CD4-positive, alpha-beta T cell treated with Interleukin-17A for 1 hour (primary cell): Measurements from ENCODE around the gene GPR26.

ENCODE experiments used
- DNase-seq: peaks from one replicate; pipeline ENCODE4 v3.0.0-alpha.2; 2020

GPR26 gene, protein sequence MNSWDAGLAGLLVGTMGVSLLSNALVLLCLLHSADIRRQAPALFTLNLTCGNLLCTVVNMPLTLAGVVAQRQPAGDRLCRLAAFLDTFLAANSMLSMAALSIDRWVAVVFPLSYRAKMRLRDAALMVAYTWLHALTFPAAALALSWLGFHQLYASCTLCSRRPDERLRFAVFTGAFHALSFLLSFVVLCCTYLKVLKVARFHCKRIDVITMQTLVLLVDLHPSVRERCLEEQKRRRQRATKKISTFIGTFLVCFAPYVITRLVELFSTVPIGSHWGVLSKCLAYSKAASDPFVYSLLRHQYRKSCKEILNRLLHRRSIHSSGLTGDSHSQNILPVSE

DNA sequence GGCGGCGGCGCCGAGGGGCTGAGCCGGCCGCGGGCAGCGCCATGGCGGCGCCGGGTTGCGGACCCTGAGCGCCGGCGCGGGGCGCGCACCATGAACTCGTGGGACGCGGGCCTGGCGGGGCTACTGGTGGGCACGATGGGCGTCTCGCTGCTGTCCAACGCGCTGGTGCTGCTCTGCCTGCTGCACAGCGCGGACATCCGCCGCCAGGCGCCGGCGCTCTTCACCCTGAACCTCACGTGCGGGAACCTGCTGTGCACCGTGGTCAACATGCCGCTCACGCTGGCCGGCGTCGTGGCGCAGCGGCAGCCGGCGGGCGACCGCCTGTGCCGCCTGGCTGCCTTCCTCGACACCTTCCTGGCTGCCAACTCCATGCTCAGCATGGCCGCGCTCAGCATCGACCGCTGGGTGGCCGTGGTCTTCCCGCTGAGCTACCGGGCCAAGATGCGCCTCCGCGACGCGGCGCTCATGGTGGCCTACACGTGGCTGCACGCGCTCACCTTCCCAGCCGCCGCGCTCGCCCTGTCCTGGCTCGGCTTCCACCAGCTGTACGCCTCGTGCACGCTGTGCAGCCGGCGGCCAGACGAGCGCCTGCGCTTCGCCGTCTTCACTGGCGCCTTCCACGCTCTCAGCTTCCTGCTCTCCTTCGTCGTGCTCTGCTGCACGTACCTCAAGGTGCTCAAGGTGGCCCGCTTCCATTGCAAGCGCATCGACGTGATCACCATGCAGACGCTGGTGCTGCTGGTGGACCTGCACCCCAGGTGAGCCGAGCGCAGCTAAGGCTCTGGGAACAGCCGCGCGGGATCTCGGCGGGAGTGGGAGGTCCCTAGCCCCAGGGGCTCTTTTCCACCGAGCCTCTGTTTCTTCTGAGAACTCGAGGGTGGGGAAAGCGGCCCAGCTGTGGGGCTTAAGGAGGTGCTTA, at the start of gene GPR26:
GPR26 (plus strand) TSS at position 38 of the 919 bp plus-strand sequence; CDS start at position 91, 53 bp downstream.
- no peak for DNase-seq

DNA sequence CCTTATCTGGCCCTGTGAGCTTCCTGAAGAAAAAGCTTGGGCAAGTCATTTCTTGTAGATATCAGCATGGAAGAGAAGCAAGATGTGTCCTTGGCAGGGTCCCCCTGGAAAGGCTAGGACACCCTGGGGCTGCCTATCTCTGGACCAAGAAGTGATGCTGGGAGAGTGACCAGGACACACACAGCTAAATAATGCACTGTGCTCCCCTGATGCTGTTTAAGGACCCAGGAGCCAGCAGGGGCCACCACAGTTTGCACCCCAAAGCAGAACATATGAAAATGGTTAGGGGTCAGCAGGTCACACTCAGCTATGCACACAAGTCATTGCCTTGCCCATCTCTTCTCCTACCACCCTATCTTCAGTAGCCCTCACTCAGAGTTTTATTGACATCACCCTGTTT, 47.9 kb upstream of the GPR26 start:
- DNase-seq = no peak

DNA sequence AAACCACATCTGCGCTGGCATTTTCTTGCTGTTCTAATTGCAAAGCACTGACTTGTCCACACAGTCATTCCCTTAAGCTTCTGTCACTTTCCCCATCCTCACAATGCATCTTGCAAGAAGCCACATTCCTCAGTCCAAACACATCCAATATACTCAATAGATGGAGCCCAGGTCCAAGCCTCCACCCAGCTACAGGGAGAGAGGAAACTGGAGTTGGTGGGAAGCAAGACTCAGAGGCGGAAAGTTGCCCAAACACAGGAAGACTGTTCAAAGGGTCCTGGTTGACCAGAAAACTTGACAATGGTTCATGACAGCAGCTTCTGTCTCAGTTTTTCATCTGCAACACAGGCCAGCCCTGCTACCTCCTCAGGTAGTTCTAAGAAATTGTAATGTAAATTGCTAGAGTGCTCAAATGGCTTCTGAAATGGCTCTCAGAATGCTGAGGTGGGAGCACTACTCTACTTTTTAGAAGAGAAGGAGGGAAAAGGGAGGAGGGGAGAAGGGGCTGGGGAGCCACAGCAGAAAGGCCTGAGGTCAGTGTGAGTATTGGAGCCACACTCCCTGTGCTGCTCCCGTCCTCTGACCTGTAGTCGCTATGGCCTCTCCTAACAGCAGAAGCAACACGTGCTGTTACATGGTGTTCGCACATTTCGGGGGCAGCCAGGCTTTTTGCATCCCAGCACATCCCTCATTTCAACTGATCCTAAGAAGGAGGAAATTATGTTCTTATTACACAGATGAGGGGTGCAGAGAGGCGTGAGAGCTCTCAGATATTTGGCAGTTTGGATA, 46.9 kb upstream of the GPR26 start:
- no peak for DNase-seq

DNA sequence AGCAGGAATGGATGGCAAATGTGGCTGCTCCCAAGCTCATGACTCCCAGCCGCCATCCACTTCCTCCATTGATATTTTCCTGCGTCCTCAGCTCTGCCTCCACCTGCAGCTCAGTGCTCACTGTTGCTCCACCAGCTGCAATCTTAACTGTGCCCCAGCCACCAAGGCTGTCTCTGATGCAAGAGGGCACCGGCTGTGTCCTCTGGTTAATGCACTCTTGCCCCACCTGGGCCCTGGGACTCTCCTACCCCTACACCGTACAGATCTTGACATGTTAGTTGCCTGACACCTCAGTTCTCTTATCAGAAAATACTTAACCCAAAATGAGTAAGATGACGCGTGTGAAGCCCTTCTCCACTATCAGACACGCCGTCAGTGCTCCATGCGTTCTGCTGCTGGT, 45.5 kb upstream of the GPR26 start:
- no peak for DNase-seq

DNA sequence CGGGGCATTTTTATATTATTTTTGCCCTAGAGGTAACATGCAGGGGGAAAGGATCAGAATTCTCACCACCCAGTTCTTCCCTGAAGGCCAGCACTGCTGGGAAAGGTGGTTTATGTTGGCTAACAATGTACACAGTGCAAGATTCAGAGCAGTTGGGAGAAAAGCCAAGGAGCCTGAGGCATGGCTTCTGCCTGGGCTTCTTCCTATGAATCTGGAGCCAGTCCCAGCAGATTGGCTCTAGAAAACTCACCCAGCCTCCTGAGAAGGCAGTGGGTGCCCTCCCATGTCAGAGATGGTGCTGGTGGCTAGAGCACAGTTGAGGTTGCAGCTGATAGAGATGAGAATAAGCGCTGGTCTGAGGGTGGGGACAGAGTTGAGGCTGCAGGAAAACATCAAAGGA, 44.7 kb upstream of the GPR26 start:
- no peak for DNase-seq

DNA sequence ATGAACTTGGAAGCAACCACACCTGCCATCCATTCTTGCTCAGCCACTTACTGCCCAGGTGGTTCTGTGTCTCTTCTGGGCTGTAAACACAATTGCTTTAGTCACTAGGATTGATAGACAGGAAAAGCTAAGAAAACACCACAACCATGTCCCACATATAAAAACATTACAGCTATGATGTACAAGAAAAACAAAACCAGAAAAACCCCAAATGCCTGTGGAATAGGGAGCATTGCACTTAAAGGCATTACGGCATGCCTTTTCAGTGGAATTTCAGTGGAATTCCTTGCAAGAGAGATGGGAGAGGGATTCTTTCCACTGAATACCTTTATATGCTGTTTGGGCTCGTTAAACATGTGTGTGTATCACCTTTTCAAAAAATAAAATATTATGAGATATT, 44.2 kb upstream of the GPR26 start:
- DNase-seq = no peak

DNA sequence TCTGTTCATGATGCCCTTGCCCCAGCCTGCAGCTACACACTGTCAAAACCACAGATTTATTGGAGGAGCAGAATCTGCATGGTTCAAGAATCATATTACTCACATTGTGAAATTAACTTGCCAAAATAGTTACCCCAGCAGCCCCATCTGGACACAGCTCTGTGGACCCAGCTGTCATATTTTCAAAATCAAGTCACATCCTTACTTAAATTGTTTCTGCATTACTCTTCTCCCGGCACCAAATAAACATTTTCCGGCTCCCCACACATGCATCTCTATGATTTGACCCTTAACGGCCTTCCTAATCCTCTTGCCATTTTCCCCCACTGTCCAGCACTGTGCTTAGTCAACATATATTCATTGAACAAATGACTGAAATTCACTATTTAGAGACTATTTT, 43.8 kb upstream of the GPR26 start:
- no peak for DNase-seq

DNA sequence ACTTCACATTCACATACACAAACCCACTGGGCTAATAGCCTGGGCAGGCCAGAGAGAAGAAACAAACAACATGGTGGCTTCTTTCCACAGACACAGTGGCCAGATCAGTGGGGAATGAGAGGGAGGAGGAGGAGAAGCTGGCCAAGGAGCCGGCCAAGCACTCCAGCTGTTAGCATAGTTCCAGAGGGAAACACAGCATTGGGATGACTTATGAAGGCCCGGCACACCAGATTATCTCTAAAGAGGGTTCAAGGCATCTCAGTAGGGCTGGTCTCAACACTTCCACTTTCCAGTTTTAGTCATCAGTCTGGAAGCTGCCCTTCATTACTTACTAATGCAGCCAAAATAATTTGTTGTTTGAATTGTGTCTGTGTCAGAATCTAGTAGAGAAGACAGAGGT, 42.1 kb upstream of the GPR26 start:
- DNase-seq = no peak

DNA sequence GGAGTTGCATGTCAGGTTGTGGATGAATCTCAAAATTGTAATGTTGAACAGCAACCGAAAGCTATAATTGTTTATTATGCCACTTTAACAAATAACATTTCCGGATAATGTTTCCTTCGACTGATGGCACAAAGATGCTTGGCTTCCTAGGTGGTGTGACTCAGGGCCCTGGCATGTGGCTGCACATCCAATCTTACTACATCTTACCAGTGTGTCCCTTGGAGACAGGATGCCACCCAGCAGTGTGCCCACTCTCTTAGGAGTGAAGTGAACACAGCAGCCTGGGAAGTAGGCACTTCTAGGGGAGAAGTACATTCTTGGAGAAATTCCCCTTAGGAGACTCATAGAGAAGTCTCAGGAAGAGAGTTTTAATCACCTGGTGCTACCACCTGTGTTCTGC, 33.0 kb upstream of the GPR26 start:
- no peak for DNase-seq

DNA sequence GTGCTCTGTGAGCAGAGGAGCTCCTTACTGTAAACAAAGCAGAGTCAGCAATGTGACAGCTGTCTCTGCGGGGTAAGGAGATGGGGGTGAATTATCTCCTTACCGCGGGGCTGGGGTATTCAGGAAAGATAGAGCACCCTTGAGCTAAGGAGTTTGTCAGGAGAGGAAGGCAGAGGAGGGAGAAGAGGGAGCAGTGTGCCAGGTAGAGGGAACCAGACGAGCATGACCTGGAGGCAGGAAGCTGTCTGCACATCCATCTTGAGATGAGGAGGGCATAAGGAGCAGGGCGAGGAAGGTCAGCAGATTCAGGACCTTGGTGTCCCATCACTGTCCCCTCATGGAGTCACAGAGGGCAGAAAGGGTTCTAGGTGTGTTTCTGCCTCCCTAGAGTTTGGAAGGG, 32.5 kb upstream of the GPR26 start:
- no peak for DNase-seq

DNA sequence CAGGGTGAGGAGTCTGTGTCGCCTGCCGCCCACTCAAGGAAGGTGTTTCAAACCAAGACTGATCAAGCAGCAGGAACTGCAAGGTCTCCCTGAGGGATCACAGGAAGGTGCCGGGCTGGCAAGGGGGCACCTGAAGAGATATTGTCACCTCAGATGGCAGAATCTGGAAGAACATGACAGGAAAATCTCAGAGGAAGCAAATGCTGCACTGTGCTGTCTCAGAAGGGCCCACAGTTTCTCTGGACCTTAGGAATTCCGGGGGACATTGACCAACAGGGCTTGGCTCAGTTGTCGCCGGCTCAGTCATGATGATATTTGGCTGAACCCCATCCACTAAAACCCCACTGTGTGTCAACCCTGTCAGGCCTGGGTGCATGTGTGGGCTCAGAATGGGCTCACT, 31.9 kb upstream of the GPR26 start:
- DNase-seq = no peak

DNA sequence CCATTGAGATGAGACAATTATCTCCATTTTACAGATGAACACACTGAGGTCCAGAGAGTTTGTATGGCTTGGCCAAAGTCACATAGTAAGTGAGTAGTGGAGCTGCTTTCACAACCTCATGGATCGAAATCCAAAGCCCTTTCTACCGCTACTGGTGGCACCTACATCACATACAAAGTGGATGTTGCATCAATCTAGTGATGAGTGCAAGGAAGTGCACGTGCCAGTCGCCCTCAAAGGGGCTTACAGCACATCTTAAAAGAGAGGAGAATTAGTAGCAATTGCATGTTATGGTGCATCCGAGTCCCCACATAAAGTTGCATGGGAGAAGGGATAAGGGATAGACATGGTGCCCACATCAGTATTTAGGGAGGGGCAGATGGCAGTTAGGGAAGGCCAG, 31.0 kb upstream of the GPR26 start:
- no peak for DNase-seq

DNA sequence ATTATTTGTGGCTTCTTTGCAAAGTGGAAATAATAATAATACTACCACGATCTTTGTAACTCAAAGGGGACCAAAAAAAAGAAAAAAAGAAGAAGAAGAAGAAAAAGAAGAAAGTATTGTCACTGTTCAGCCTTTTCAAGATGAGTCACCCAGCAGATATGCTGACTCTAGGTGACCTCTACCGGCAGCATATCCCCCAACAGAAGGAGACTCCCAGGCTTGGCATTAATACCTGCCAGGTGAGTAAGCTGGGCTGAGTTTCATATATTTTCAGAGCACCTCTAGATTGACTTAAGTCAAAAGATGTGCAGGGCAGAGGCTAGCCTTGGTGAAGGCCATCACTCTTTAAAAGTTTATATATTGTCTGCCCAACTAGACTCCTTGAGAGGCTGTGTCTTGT, 30.4 kb upstream of the GPR26 start:
- no peak for DNase-seq

DNA sequence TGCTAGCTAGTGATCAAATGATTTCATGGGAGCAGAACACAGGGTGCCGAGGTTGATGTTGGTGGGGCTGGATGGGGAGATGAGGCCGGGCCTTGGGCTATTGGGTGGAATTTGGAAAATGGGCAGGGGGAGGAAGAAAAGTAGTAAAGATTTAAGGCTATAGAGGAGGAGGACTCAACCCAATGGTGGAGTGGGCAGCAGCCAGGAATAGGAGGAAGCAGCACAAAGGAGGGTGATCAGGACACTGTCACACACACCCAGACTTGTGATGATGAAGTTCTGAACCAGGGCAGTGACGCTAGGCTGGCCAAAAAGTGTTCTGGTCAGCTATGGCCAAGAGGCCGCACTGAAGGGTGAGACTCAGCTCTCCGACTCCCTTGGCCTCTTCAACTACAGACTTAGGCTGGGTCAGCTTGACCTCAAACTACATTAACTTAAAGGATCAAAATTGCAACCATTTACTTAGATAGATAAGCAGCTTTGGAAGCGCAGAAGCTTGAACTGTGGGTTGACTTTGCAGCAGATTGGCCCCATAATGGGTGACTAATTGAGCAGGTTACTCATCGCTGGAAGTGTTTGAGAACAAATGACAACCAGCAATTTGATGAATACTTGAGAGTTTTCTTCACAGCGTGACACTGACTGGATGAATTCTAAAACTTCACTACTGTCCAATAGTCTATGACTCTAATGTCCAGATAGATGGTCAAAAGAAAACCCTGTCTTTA, 29.4 kb upstream of the GPR26 start:
- DNase-seq = no peak

DNA sequence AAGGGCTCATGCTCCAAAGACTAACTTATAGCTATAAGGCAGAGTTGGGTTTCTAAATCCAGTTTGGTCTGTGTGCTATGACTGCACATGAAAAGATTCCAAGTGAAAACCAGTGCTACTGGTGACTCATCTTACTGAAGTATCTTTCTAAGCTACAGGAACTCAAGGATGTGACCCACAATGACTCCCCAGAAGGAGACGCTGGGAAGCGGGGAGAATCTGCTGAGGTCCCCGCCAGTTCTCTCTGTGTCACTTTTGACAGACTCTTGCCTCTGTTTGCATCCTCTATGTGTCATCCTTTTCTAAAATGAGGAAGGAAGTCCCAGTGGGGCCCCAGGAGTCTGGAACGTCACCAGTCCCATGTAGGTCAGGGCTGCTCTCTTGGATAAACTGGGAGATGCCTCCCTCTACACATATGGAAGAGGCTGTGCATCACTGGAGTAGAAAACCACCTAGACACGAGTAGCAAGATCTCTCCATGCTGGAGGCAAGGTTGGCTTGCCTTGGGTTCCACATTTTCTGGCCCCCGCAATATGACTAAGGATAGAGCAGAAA, 28.8 kb upstream of the GPR26 start:
- no peak for DNase-seq

DNA sequence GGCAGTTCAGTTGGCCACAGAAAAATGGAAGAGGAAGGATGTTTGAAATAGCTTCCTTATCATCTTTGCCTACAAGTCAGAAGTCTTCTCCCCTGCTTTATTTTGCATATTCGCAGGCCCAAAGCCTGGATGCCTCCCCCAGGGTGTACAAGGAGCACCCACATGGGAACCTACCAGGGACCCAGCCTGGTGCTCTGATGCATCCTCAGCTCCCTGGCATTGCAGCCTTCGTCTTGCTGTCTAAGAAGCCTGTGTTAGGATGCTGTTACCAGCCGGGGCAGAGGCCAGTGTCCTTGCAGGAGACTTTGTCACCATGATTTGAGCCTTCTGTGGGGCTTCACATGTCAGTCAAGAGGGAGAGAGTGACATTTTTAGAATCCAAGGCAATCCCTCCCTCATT, 27.0 kb upstream of the GPR26 start:
- no peak for DNase-seq

DNA sequence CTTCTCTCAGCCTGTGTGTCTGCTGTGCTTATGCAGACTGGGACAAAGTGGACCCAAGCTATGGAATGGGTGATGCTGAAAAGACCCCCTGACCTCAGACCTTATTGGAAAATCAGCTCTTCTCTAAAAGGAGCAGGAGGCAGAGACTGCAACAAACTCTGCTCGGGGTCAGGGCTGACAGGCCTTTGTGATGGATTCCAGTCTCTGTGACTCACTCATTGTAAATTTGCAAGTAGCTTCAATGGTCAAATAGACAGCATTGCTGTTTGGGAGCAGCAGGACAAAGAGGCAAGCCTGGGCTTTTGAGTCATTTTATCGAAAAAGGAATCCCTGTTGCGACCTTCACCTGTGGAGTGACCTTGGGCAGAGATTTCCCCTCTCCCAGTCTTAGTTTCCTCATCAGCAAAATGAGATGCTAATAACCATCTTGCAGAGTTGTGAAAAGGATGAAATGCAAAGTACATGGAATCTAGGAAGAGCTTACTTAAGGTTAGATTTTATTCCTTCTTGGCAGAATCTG, 26.1 kb upstream of the GPR26 start:
- no peak for DNase-seq

DNA sequence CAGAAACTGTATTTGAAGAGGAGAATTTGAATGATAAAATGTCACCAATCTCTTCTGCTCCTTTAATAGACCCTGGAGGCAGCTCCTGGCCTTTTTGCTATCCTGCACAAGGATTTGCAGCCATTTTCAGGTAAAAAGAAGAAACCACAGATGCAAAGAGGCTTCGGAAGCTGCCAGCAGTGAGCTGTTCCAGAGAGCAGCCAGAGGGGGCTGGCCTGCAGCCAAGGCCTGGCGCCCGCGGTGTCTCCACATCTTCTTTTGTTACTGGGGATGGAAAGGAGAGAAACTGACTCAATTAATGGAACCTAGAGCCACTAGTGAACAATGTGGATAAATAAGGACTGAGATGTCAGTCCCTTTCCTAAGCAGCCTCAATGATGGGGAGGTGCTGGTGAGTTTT, 23.9 kb upstream of the GPR26 start:
- DNase-seq = no peak

DNA sequence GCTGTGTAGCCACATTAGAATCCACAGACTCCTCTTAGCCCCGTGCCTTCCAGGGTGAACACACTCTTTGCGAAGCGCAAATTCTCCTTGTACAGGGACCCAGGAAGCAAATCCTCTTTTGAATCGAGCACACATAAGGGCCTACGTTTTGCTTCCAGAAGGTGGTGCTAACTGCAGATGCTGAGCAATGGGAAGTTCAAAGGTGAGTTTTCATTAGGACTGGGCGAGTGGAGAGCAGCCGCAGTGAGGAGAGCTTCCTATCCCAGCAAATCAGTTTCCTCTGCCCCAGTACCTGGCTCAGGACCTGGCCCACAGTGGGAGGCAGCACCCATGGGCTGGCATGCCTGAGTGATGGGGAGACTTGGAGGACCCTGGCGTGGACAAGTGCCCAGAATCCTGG, 23.5 kb upstream of the GPR26 start:
- DNase-seq = no peak

DNA sequence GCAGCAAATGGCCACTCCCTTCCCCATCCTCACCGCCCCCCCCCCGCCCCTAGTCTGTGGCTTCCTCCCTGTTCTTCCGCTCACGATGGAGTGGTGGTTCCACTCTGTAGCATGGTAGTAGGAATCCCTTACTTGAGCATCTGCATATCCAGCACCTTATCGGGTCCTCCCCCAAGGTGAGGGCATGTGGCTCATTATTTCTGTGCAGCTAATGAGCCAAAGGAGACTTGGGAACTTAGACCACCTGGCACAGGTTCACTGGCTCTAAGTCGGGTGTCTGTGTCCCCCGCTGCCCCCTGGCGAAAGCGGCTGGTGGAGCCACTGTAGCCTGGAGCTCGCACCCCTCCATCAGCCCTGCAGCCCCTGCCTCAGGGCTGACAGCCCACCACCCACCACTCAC, 22.8 kb upstream of the GPR26 start:
- DNase-seq = no peak

DNA sequence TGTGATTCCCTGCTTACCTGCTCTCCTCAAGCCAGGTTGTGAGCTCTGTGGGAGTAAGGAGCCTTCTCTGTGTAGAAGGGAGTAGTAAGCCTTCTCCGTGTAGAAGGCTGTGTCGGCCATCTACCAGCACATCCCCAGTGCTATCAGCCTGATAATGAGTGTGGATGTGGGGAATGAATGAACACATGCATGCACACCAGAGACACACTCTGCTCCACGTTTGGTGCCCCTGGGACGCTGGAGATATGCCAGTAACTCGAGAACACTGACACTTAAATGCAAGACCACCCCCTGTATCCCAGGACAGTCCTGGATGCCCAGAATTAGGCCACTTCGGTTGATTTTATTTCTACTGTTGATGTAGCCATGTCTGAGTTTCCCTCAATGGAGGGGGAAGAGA, 21.1 kb upstream of the GPR26 start:
- no peak for DNase-seq

DNA sequence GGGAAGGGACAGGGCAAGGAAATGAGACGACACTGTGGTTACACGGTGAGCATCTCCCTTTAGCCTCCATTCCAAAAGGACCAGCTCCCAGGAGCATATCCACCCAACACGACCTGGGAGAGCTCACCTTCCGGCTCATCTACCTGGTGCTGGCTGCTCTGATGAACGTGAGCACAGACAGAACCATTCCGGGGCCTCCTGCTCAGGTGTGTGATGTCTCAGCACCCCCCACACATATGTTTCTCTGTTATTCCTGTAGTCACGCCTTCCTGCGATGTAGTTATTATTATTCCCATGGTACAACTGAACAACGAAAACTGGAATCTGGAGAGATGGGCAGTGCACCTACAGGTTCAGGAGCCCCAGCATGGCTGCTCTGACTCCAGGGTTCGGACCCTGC, 20.5 kb upstream of the GPR26 start:
- DNase-seq = no peak
